GM12801 (cell line): Measurements from ENCODE around the gene TOR1B.

ENCODE experiments used
- TF ChIP-seq, protein P1 (sequence below): IDR thresholded peaks from one replicate; pipeline ENCODE4 v1.5.1; 2011; ENCODE audit warnings: control low read depth; ENCODE audit not compliant: insufficient read length; ENCODE audit errors: extremely low read depth

The TOR1B gene

DNA sequence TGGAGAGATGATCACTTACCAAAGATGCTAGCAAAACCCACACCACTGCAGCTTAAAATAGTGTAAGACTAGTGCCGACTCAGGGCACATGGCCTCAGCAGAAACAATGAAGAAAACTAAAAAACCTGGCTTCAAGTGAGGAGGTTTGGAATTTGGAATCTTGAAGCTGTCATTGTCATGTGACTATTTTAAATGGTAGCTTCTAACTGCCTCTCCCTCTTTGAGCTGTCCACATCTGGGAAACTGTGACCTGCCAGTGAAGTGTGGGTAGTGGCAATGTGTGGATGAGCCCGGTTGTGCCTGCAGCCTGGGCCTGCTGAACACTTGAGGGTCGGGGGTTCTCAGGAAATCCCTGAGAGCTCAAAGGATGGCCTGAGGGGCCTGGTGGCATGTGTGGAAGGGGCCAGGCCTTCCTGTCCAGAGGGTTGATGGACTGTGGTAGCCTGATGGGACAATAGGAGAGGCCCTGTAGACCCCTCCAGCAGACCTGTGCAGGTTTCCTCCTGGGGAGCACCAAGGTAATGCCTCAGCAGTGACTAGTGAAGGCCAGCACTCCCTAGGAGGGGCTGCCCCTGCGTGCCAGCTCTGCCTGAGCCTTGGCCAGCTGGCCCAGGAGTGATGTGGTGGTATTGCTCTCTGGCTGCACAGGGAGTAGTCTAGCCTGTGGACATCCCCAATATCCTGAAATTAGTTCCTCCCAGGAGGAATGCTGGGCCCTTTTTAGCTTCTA lies 45.9 kb downstream of the TOR1B start:
- TF ChIP-seq, protein P1, sequence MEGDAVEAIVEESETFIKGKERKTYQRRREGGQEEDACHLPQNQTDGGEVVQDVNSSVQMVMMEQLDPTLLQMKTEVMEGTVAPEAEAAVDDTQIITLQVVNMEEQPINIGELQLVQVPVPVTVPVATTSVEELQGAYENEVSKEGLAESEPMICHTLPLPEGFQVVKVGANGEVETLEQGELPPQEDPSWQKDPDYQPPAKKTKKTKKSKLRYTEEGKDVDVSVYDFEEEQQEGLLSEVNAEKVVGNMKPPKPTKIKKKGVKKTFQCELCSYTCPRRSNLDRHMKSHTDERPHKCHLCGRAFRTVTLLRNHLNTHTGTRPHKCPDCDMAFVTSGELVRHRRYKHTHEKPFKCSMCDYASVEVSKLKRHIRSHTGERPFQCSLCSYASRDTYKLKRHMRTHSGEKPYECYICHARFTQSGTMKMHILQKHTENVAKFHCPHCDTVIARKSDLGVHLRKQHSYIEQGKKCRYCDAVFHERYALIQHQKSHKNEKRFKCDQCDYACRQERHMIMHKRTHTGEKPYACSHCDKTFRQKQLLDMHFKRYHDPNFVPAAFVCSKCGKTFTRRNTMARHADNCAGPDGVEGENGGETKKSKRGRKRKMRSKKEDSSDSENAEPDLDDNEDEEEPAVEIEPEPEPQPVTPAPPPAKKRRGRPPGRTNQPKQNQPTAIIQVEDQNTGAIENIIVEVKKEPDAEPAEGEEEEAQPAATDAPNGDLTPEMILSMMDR, result no peak

DNA sequence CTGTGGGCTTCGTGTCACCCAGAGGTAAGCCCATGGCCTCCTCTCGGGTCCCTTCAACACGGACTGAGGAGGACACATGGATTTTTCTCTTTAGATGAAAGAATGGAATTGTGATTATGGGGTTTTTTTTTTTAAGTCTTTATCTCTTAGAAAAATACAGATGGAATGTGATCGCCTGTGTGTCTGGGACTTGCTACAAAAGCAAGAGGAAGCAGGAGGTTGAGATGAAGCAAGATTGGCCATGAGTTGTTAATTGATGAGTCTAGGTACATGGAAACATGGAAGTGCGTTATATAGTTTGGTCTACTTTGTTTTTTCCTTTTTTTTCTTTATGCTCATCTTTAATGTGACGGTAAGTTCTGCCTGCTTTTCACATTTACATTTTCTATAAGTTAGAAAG lies 46.9 kb downstream of the TOR1B start:
- TF ChIP-seq, protein P1, result no peak

DNA sequence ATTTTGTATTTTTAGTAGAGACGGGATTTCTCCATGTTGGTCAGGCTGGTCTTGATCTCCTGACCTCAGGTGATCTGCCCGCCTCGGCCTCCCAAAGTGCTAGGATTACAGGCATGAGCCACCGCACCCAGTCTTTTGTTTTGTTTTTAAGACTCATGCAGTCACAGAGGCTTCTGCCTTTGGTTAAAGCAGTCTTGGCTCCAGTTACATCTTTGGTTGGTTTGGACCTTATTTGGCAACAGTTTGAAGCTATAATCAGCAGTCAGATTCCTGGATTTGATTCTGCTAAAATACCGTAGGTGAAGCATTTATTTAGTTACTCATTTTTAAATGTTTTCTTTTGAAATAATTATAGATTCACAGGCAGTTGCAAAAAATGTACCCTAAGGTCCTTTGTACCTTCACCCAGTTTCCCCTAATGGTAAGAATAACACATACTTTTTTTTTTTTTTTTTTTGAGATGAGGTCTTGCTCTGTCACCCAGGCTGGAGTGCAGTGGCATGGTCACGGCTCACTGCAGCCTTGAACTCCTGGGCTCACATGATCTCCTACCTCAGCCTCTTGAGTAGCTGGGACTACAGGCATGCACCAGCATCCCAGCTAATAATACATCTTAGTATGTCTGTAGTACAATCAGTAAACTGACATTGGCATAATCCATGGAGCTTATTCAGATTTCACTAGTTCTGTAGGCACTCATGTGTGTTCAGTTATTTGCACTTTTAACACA lies 48.0 kb downstream of the TOR1B start:
- TF ChIP-seq, protein P1, result no peak

DNA sequence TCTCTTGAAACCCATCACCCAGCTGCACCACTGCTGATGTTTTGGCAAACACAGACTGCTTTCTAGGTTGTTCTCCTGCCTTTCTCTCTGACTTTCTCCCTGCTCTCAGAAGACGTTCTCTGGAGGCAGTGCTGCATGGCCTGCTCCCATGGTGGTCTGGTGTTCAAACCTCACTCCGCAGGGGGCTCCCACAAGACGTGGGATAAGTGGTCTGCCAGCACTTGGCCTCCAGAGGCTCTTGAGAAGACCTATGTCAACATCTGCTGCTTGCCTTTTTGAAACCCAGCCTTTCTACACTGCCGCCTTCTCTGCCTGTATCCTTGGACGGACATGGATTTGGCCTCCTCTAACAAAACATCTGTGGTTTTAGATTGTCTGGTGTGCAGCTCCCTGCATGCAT lies 48.8 kb downstream of the TOR1B start:
- TF ChIP-seq, protein P1, result no peak

DNA sequence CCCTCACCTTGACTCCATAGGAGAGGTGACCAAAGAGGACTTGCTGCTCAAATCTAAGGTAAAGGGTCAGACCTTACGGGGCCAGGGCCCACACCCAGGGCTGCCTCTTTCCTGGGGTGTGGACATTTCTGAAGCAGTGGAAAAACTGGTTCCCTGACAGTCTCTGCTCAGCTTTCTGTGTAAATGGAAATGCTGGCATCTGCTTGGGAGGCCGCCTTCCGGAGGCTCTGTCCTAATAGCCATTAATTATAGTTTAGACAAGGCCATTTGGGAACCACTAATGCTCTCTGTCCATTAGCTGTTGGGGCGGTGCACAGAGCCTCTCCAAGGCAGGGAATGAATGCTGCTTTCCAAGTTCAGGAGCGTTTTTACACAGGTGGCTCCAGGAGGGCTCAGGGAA lies 49.6 kb downstream of the TOR1B start:
- TF ChIP-seq, protein P1, result no peak

DNA sequence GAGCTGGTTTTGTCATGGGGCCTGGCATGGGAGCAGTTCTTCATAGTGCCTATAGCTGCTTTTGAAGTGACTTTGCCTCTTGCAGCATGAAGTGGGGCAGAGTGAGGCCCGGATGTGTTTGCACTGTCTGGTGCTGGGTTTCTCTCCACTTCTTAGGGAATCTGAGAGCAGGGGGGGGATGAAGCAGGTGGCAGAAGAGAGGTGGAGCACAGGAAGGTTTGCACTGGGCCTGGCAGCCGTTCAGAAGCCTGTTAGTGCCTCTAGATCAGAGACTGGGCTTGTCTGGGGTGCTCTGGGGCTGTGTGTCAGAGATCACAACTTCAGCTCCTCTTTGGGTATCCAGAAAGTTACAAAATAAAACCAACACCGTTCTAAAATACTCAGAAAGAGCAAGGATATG lies 50.6 kb downstream of the TOR1B start:
- TF ChIP-seq, protein P1, result no peak

DNA sequence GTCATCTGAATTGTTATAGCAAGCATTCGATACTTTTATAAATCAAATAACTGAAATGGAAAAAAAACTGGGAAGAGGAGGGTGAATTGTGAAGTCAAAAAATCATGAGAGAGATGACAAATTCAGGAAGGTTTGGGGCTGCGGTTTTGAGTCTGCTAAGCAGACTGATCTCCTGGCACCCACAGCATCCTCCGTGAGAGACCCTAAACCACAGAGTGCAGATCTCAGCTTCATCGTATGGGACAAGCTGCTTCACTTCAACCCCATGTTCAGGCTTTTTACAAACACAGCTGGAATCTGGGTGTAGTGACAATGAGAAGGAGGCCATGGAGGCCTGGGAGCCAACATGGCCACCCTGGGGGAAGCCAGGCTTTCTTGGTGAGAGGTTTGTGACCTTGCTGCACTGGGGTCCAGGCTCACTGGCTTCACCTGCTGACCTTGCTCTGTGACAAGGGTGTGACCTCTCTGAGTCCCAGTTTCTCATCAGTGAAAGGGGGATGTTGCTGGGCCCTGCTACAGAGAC lies 51.7 kb downstream of the TOR1B start:
- TF ChIP-seq, protein P1, result no peak
